ENCODE measurements around the gene SLN.

DNA sequence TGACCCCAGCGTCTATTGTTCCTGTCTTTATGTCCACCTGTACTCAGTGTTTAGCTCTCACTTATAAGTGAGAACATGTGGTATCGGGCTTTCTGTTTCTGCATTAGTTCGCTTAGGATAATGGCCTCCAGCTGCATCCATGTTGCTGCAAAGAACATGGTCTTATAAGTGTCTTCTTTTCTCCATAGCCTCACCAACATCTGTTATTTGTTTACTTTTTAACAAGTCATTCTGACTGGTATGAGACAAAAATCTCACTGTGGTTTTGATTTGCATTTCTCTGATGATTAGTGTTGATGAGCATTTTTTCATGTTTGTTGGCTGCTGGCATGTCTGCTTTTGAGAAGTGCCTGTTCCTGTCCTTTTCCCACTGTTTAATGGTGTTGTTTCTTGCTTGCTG, 21.7 kb upstream of the SLN start:
- TF ChIP-seq CTCF (IDR thresholded peaks at IDR 0.05) (no peak), POLR2A (IDR thresholded peaks at IDR 0.05) (no peak)
